ENCODE measurements around the gene ELP5.

Gene ELP5

DNA sequence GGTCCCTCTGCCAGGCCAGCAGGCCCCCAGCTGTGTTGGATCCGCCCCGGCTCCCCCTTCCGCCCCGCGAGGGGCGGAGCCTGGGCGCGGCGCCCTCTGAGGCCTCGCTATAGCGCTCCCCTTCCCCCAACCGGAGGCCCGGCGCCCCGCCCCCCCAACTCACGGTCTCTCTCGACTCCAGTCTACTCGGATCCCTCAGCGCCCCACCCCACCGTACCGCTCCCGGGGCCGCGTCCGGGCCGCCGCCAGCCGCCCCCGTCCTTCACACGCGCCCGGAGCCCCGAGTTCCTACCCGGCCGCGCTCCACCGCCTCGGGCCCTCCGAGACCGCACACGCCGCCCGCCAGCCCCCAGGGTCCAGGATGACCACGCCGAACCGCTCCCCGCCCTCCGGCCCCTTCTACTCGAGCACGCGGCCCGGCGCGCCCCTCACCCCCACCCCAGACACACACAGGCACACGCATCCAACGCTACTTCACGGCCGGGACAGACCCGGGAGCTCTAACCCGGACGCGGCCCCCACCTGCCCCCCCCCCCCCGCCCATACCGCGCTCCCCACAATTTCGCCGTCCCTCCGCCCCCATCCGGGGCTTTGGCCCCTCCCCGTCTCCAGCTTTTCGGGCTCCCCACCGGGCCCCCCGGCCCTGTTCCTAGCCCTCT is 14.1 kb upstream of the ELP5 start:
- TF ChIP-seq, protein P1, sequence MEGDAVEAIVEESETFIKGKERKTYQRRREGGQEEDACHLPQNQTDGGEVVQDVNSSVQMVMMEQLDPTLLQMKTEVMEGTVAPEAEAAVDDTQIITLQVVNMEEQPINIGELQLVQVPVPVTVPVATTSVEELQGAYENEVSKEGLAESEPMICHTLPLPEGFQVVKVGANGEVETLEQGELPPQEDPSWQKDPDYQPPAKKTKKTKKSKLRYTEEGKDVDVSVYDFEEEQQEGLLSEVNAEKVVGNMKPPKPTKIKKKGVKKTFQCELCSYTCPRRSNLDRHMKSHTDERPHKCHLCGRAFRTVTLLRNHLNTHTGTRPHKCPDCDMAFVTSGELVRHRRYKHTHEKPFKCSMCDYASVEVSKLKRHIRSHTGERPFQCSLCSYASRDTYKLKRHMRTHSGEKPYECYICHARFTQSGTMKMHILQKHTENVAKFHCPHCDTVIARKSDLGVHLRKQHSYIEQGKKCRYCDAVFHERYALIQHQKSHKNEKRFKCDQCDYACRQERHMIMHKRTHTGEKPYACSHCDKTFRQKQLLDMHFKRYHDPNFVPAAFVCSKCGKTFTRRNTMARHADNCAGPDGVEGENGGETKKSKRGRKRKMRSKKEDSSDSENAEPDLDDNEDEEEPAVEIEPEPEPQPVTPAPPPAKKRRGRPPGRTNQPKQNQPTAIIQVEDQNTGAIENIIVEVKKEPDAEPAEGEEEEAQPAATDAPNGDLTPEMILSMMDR (IDR thresholded peaks at IDR 0.05; ENCODE audit: low read depth, low read length, poor library complexity, severe bottlenecking) = no peak
- TF ChIP-seq EZH2phosphoT487 (IDR thresholded peaks at IDR 0.05; ENCODE audit: borderline replicate concordance, low read length) = no peak
- H3K4me2 ChIP-seq (ENCODE audit: low read length) = peak overlapping the region; percentile 67
- no peaks in the 10 kb centered on the region for H3K9me3 ChIP-seq (ENCODE audit: control insufficient read depth, insufficient read depth, low read length)
- peaks cover 66% of the 10 kb centered on the region for H3K36me3 ChIP-seq (ENCODE audit: control insufficient read depth, low read length)
- H3K4me1 ChIP-seq (ENCODE audit: control insufficient read depth, low read length) = peaks cover 55% of the 10 kb centered on the region
- H3K4me3 ChIP-seq (ENCODE audit: low read length) = peak overlapping the region; percentile 97
- H3F3A ChIP-seq (ENCODE audit: control insufficient read depth, insufficient read depth) = peaks cover 47% of the 10 kb centered on the region
- no peaks in the 10 kb centered on the region for H3K27me3 ChIP-seq (ENCODE audit: control insufficient read depth, low read length)
- peaks cover 76% of the 10 kb centered on the region for H3K79me2 ChIP-seq (ENCODE audit: control insufficient read depth, low read length)
- H4K20me1 ChIP-seq (ENCODE audit: control insufficient read depth, insufficient read depth, low read depth, low read length) = peaks cover 8% of the 10 kb centered on the region
- H3K27ac ChIP-seq (ENCODE audit: low read depth, low read length) = peak overlapping the region; percentile 84
- no peaks in the 10 kb centered on the region for H3K9me2 ChIP-seq (replicated peaks; ENCODE audit: control insufficient read depth, low read length)

DNA sequence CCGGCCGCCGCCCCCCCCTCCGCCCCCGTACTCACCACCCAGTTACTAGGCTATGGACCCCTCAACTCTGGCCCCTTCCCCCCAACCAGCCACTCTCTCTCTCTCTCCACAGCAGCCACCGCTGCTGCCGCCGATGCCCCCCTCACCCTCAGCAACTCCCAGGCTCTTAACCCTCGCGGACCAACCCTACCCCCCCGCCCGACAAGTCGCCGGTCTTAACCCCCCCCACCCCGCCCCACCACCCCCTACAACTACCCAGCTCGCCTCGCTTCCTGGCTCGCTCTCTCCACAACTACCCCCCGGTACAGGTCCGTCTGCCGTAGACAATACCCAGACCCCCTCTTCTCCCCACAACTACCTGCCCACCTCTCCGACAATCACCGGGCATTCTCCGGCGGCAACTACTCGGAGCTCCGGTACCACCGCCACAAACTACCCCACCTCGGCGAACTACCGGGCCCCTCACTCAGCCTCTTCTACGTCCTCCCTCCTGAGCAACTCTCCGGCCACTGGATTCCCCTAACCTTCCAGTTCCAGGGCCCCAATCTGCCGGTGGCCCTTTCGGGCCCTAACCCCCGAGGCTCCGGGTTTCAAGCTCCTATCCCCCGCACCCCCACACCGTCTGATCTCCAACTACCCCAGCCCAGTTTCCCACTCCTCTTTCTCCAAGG is 13.5 kb upstream of the ELP5 start:
- Histone ChIP-seq H3F3A (ENCODE audit: control insufficient read depth, insufficient read depth) (peaks cover 51% of the 10 kb centered on the region), H3K4me2 (ENCODE audit: low read length) (peak overlapping the region; percentile 76), H3K9me3 (ENCODE audit: control insufficient read depth, insufficient read depth, low read length) (no peaks in the 10 kb centered on the region), H3K9me2 (replicated peaks; ENCODE audit: control insufficient read depth, low read length) (no peaks in the 10 kb centered on the region), H3K4me3 (ENCODE audit: low read length) (peak overlapping the region; percentile 97), H3K79me2 (ENCODE audit: control insufficient read depth, low read length) (peaks cover 69% of the 10 kb centered on the region), H3K36me3 (ENCODE audit: control insufficient read depth, low read length) (peaks cover 65% of the 10 kb centered on the region), H3K27me3 (ENCODE audit: control insufficient read depth, low read length) (no peaks in the 10 kb centered on the region), H3K4me1 (ENCODE audit: control insufficient read depth, low read length) (peaks cover 60% of the 10 kb centered on the region), H4K20me1 (ENCODE audit: control insufficient read depth, insufficient read depth, low read depth, low read length) (peaks cover 8% of the 10 kb centered on the region; the same call in 1 of the 2 replicates), H3K27ac (ENCODE audit: low read depth, low read length) (peak overlapping the region; percentile 84)
- TF ChIP-seq, protein P1 (IDR thresholded peaks at IDR 0.05; ENCODE audit: low read depth, low read length, poor library complexity, severe bottlenecking) = no peak
- TF ChIP-seq EZH2phosphoT487 (IDR thresholded peaks at IDR 0.05; ENCODE audit: borderline replicate concordance, low read length) = no peak

DNA sequence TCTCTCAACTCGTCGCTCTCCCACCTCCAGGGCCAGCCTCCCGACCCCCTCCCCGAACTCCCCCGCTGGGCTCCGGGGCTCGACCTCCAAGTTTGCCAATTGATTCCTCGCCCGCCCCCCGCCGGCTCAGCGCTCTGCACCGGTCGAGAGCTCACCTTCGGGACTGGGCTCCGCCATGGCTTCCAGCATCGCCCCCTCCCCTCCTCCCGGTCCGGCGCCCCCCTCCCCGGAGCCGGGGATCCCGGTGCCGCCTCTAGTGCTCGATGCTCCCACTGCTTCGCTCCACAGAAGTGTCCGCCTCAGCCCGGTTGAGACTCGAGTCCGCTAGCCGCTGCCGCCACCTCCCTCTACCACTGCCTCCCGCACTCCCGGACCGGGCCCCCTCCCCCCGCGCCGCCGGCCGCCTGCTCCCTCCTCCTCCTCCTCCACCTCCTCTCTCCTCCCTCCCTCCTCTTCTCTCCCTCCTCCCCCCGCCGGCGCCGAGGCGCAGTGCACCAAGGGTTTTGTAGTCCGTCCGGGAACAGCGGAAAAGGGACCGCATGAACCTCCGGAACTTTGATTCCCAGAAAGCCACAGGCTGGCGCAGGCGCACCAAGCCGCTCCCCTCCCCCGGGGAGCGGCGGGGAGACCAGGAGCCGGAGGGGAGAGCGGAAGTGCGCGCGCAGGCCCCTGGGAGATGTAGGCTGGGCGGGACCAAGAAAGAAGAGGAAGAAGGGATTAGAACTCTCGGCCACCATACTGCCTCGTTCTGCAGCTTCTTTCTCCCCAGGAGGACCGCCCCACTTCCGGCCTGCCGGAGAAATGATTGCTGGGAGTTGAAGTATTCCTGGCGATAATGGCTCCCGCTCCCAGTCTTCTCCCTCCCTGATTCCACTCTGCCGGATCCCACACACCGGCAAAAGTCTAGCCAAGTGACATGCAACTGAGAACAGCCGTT is 12.7 kb upstream of the ELP5 start, which contains the start of gene PHF23:
Gene PHF23 (minus strand): TSS at position 367 of the 937 bp plus-strand sequence. CDS start 178 bp downstream, at position 189.
- peak within 1 kb of the TSS; percentile 84 for H3K27ac ChIP-seq (ENCODE audit: low read depth, low read length)
- peak within 1 kb of the TSS; percentile 100 for H3K4me3 ChIP-seq (ENCODE audit: low read length)
- H3K27me3 ChIP-seq (ENCODE audit: control insufficient read depth, low read length) = no peaks in the 10 kb centered on the region
- peaks cover 8% of the 10 kb centered on the region; the same call in 1 of the 2 replicates for H4K20me1 ChIP-seq (ENCODE audit: control insufficient read depth, insufficient read depth, low read depth, low read length)
- H3K4me1 ChIP-seq (ENCODE audit: control insufficient read depth, low read length) = peaks cover 60% of the 10 kb centered on the region
- no peaks in the 10 kb centered on the region for H3K9me2 ChIP-seq (replicated peaks; ENCODE audit: control insufficient read depth, low read length)
- peaks cover 63% of the 10 kb centered on the region for H3K79me2 ChIP-seq (ENCODE audit: control insufficient read depth, low read length)
- H3K36me3 ChIP-seq (ENCODE audit: control insufficient read depth, low read length) = peaks cover 67% of the 10 kb centered on the region
- peak within 1 kb of the TSS; percentile 97 for H3K4me2 ChIP-seq (ENCODE audit: low read length)
- H3F3A ChIP-seq (ENCODE audit: control insufficient read depth, insufficient read depth) = peaks cover 52% of the 10 kb centered on the region
- TF ChIP-seq EZH2phosphoT487 (IDR thresholded peaks at IDR 0.05; ENCODE audit: borderline replicate concordance, low read length) = no peak
- TF ChIP-seq, protein P1 (IDR thresholded peaks at IDR 0.05; ENCODE audit: low read depth, low read length, poor library complexity, severe bottlenecking) = no peak
- H3K9me3 ChIP-seq (ENCODE audit: control insufficient read depth, insufficient read depth, low read length) = no peaks in the 10 kb centered on the region

All from DOHH2 (cell line).